K562 (cell line): ENCODE results near the gene FGF12. TPM values are rescaled to one million over a fixed set of nuclear protein-coding genes. Genes with fewer than 3 reads are reported as not detected.

ENCODE experiments used
- ATAC-seq: fragments of 200-7000 bp; cut with Tn5 transposase; 3 replicates; pipeline ENCODE4 v1.9.1; 2020; ENCODE audit warnings: moderate library complexity
- BruUV-seq: library from RNA; stranded (reverse); fragments of 400-500 nt; replicated peaks from 2 replicates; lab custom pipeline; 2021; lab: Mats Ljungman, UMichigan
- CTCF ChIA-PET: fragments of 300-600 bp; formaldehyde crosslinking; extraction: SDS; loops from one replicate; lab custom pipeline; 2021; ENCODE audit warnings: low intra/inter-chr PET ratio; lab: Yijun Ruan, JAX
- POLR2A ChIA-PET: fragments of 300-600, 350-650 bp; sonication (Branson Sonifier 250); formaldehyde crosslinking; extraction: SDS; loops from one replicate; lab custom pipeline; 2021; ENCODE audit warnings: antibody characterized with exemption, inconsistent platforms; lab: Yijun Ruan, JAX
- DNase-seq, 4 experiments: peaks; one replicate each; pipeline versions ENCODE4 v3.0.0 to v3.0.0-alpha.2; 2011 to 2018; ENCODE audit warnings: low spot score in 3 of 4, mixed read lengths in 3 of 4; ENCODE audit errors: extremely low read depth in 1 of 4
- FAIRE-seq: peaks from 2 replicates; lab custom pipeline; 2011; peaks lifted over from hg19 to GRCh38; lab: Jason Lieb, UNC
- H2AFZ ChIP-seq: 2 replicates; pipeline ENCODE4 v1.6.0; 2011; ENCODE audit warnings: low read depth, low read length, control low read depth, inconsistent platforms
- H3K27ac ChIP-seq: fragments of 200-600 bp; 3 replicates; pipeline ENCODE4 v1.8.0; 2011; ENCODE audit warnings: low read depth, mild to moderate bottlenecking, control low read depth, inconsistent platforms, low read length, moderate library complexity, mixed read lengths; ENCODE audit errors: extremely low read depth
- H3K27me3 ChIP-seq, 2 experiments: fragments of 300-600 bp in 1 of 2; 2 replicates in 1 of 2; 3 replicates in 1 of 2; pipeline versions ENCODE4 v1.6.0 to v1.8.0; 2011; ENCODE audit warnings: inconsistent platforms in 2 of 2, low read length in 2 of 2, mild to moderate bottlenecking in 1 of 2, mixed read lengths in 1 of 2, moderate library complexity in 1 of 2; ENCODE audit not compliant: control insufficient read depth in 2 of 2, insufficient read depth in 2 of 2
- H3K36me3 ChIP-seq: fragments of 300-600 bp; 3 replicates; pipeline ENCODE4 v1.8.0; 2011; ENCODE audit warnings: mild to moderate bottlenecking, low read length, inconsistent platforms; ENCODE audit not compliant: control insufficient read depth, insufficient read depth
- H3K4me1 ChIP-seq, 2 experiments: fragments of 200-600 bp in 1 of 2; replicated peaks in 1 of 2; 2 replicates in 1 of 2; 3 replicates in 1 of 2; pipeline versions ENCODE4 v1.5.1 to v1.8.0; 2011; ENCODE audit warnings: inconsistent platforms in 2 of 2, low read length in 2 of 2, mild to moderate bottlenecking in 1 of 2, mixed read lengths in 1 of 2, moderate library complexity in 1 of 2; ENCODE audit not compliant: control insufficient read depth in 2 of 2, insufficient read depth in 2 of 2
- H3K4me2 ChIP-seq: 2 replicates; pipeline ENCODE4 v1.6.1; 2011; ENCODE audit warnings: low read length, control low read depth, inconsistent platforms, mixed read lengths; ENCODE audit not compliant: insufficient read depth
- H3K4me3 ChIP-seq: fragments of 200-600 bp; sonication (generic), shearing (Covaris generic); 2 replicates; pipeline ENCODE4 v1.5.1; 2016; ENCODE audit warnings: control low read depth, inconsistent platforms
- H3K79me2 ChIP-seq: fragments of 200-600 bp; 3 replicates; pipeline ENCODE4 v1.8.0; 2011; ENCODE audit warnings: low read length, inconsistent platforms; ENCODE audit not compliant: control insufficient read depth, insufficient read depth
- H3K9ac ChIP-seq, 2 experiments: 2 replicates each; pipeline versions ENCODE4 v1.6.0 to v1.6.1; 2011; ENCODE audit warnings: low read depth in 2 of 2, low read length in 2 of 2, control low read depth in 1 of 2, inconsistent platforms in 1 of 2, mild to moderate bottlenecking in 1 of 2, mixed read lengths in 1 of 2; ENCODE audit not compliant: insufficient read depth in 1 of 2
- H3K9me1 ChIP-seq: one replicate; pipeline ENCODE4 v1.6.0; 2011; ENCODE audit warnings: inconsistent platforms, mild to moderate bottlenecking, low read length, moderate library complexity; ENCODE audit not compliant: control insufficient read depth, insufficient read depth
- H3K9me3 ChIP-seq: replicated peaks from 2 replicates; pipeline ENCODE4 v1.5.1; 2011; ENCODE audit warnings: low read depth, low read length, inconsistent platforms; ENCODE audit not compliant: control insufficient read depth, insufficient read depth
- H4K20me1 ChIP-seq: replicated peaks from 2 replicates; pipeline ENCODE4 v1.6.1; 2011; ENCODE audit warnings: low read length, inconsistent platforms, mixed read lengths; ENCODE audit not compliant: control insufficient read depth, insufficient read depth
- ARID1B ChIP-seq: fragments of 450-650 bp; IDR thresholded peaks from 2 replicates; pipeline ENCODE4 v1.6.1; 2016; ENCODE audit warnings: antibody characterized with exemption, mild to moderate bottlenecking, inconsistent platforms
- ATF1 ChIP-seq, 2 experiments: fragments of 450-650 bp in 1 of 2; IDR thresholded peaks; 2 replicates each; pipeline ENCODE4 v1.6.1; 2016; ENCODE audit warnings: missing compliant biosample characterization in 1 of 2, missing genetic modification characterization in 1 of 2
- BRD4 ChIP-seq: fragments of 200-600 bp; sonication (generic); IDR thresholded peaks from 2 replicates; pipeline ENCODE4 v1.6.1; 2017; ENCODE audit warnings: inconsistent platforms
- CHD4 ChIP-seq: fragments of 200-600 bp; sonication (generic); IDR thresholded peaks from 3 replicates; pipeline ENCODE4 v1.6.1; 2012; ENCODE audit warnings: low read depth, mild to moderate bottlenecking, mixed read lengths, low read length, inconsistent platforms; ENCODE audit not compliant: insufficient read depth, insufficient replicate concordance, poor library complexity, severe bottlenecking
- CTBP1 ChIP-seq: fragments of 450-650 bp; IDR thresholded peaks from 2 replicates; pipeline ENCODE4 v1.6.1; 2016; ENCODE audit warnings: borderline replicate concordance
- E2F8 ChIP-seq: fragments of 450-650 bp; IDR thresholded peaks from 2 replicates; pipeline ENCODE4 v1.7.1; 2018; ENCODE audit warnings: mild to moderate bottlenecking, low read depth; ENCODE audit not compliant: partially characterized antibody
- FOS ChIP-seq: IDR thresholded peaks from 3 replicates; pipeline ENCODE4 v1.6.1; 2011; ENCODE audit not compliant: insufficient read length; ENCODE audit errors: extremely low read depth
- FOXP1 ChIP-seq: sonication (generic); formaldehyde crosslinking; IDR thresholded peaks from 2 replicates; pipeline ENCODE4 v1.8.0; 2022; ENCODE audit warnings: mild to moderate bottlenecking, missing genetic modification reagents
- GATAD2A ChIP-seq: fragments of 450-650 bp; IDR thresholded peaks from 2 replicates; pipeline ENCODE4 v1.6.1; 2017
- GTF2A2 ChIP-seq: IDR thresholded peaks from 2 replicates; pipeline ENCODE4 v1.6.1; 2016; ENCODE audit warnings: mild to moderate bottlenecking, missing genetic modification characterization, missing compliant biosample characterization
- HNRNPUL1 ChIP-seq: fragments of 200-400 bp; formaldehyde crosslinking; IDR thresholded peaks from 2 replicates; pipeline ENCODE4 v1.6.1; 2017; ENCODE audit warnings: low read length
- NFRKB ChIP-seq: fragments of 450-650 bp; IDR thresholded peaks from 2 replicates; pipeline ENCODE4 v1.6.1; 2016; ENCODE audit warnings: low read depth
- NR2C2 ChIP-seq, 2 experiments: fragments of 200-800 bp in 1 of 2; sonication (Bioruptor generic) in 1 of 2; sonication (generic) in 1 of 2; formaldehyde crosslinking in 1 of 2; IDR thresholded peaks; 2 replicates each; pipeline versions ENCODE4 v1.6.1 to v1.8.0; 2016 to 2022; ENCODE audit warnings: mild to moderate bottlenecking in 1 of 2, missing compliant biosample characterization in 1 of 2, missing genetic modification characterization in 1 of 2, missing genetic modification reagents in 1 of 2
- POU5F1 ChIP-seq: fragments of 150-350 bp; IDR thresholded peaks from 2 replicates; pipeline ENCODE4 v1.6.1; 2014; ENCODE audit warnings: borderline replicate concordance, low read length, low read depth, mild to moderate bottlenecking; ENCODE audit not compliant: partially characterized antibody
- RFX5 ChIP-seq: IDR thresholded peaks from 2 replicates; pipeline ENCODE4 v1.6.1; 2011; ENCODE audit warnings: low read depth, mild to moderate bottlenecking, improper control_type of control experiment, low read length
- STAG1 ChIP-seq: sonication (generic); formaldehyde crosslinking; IDR thresholded peaks from 2 replicates; pipeline ENCODE4 v1.5.0; 2020; ENCODE audit warnings: missing genetic modification reagents, borderline replicate concordance
- ZNF324 ChIP-seq: fragments of 250-450 bp; sonication (Bioruptor Pico); IDR thresholded peaks from 2 replicates; pipeline ENCODE4 v1.4.0; 2020; ENCODE audit warnings: mild to moderate bottlenecking
- WGBS: fragments of 100-300 bp; shearing (Covaris generic); methylation state at CpG from one replicate; pipeline ENCODE4 v1.1.6; 2016; ENCODE audit warnings: low coverage, mixed read lengths; ENCODE audit not compliant: insufficient coverage; ENCODE audit errors: missing lambda C conversion rate; 5-methylcytosine and 5-hydroxymethylcytosine counted together
- in situ Hi-C: fragments of 300-500 bp; cut with MboI; formaldehyde crosslinking; loops from 4 replicates; pipeline ENCODE4 v1.15.0; 2018; ENCODE audit warnings: inconsistent platforms, mixed read lengths
- intact Hi-C: fragments of 100-400 bp; cut with micrococcal nuclease; formaldehyde crosslinking; loops from 2 replicates; pipeline ENCODE4 v1.14.2; 2022
- polyA plus RNA-seq, 8 experiments: library from polyadenylated mRNA; depleted of rRNA in 4 of 8; stranded (reverse) in 5 of 8; unstranded in 3 of 8; fragments of >200 nt; fragmentation: Nextera tagmentation in 2 of 8; fragmentation: Illumina TruSeq in 1 of 8; extraction: Ambion mirVana in 2 of 8; extraction: Trizol in 1 of 8; gene quantifications; 2 replicates each; pipeline versions ENCODE4 v1.2.1 to v1.2.3, GENCODE V29; 2011 to 2014; ENCODE audit warnings: inconsistent platforms in 1 of 8, missing spikeins in 1 of 8
- total RNA-seq, 7 experiments: library from RNA; depleted of rRNA in 6 of 7; stranded (reverse); fragments of >200 nt in 6 of 7; fragmentation: Illumina TruSeq in 2 of 7; extraction: Trizol in 2 of 7; gene quantifications; 2 replicates each; pipeline versions ENCODE4 v1.2.1 to v1.2.3, GENCODE V29; 2011 to 2021; ENCODE audit warnings: low replicate concordance in 1 of 7

Gene FGF12
- total and polyA plus RNA-seq, 9 of the 15 experiments (the other 6 are each of a cell fraction or from before 2014, with no cell fraction given) = not detected

GRCh38 chr3:192543163-192543562 lies 184.2 kb downstream of the FGF12 start (continued):
- TF ChIP-seq NR2C2 (CRISPR knock-in tag; IDR thresholded peaks at IDR 0.05) = no peak
- TF ChIP-seq NR2C2 (tag; IDR thresholded peaks at IDR 0.05) = no peak
- no peak for TF ChIP-seq BRD4
- no peak for TF ChIP-seq HNRNPUL1
- TF ChIP-seq, all 486 proteins: peak for 0

- Histone ChIP-seq H3K79me2 (no peaks in the 10 kb centered on the region), H3K9ac (no peak overlapping the region), H3K27me3 (no peaks in the 10 kb centered on the region), H3K9me1 (no peaks in the 10 kb centered on the region)
- DNase-seq = no peak
- no TSS peak for BruUV-seq
- no peak for TF ChIP-seq NFRKB
- no peak for TF ChIP-seq CTBP1
- TF ChIP-seq CHD4 = no peak
- no peak for TF ChIP-seq RFX5
- no peak for TF ChIP-seq POU5F1
- TF ChIP-seq GTF2A2 (tag) = no peak
- TF ChIP-seq STAG1 = no peak
- no peak for TF ChIP-seq ZNF324 (CRISPR knock-in tag)
- TF ChIP-seq E2F8 = no peak
- TF ChIP-seq FOS = no peak
- TF ChIP-seq ATF1 (CRISPR knock-in tag; IDR thresholded peaks at IDR 0.05) = no peak
- TF ChIP-seq ATF1 (tag; IDR thresholded peaks at IDR 0.05) = no peak
- no peak for TF ChIP-seq FOXP1
- no peak for TF ChIP-seq GATAD2A
- no peak for TF ChIP-seq ARID1B
- TF ChIP-seq, all 486 proteins: peak for 0
- FAIRE-seq (no peak), ATAC-seq (no peak)
- ChIA-PET CTCF (no interaction called here), POLR2A (no interaction called here)
- Histone ChIP-seq H3K9me3 (0 out of 2 replicates have a peak, but pooled peaks cover 2% of the 10 kb centered on the region), H3K27ac (no peak overlapping the region), H3K36me3 (no peaks in the 10 kb centered on the region), H3K4me2 (no peak overlapping the region), H4K20me1 (no peaks in the 10 kb centered on the region), H3K4me1 (no peaks in the 10 kb centered on the region), H2AFZ (no peak overlapping the region), H3K4me3 (no peak overlapping the region)
- intact Hi-C loops (no loop called here), in situ Hi-C loops (no loop called here)
- 1% methylated on average over 7 of the region's 7 CpGs for WGBS
These were observed 210.5 kb downstream of the FGF12 start for GRCh38 chr3:192516820-192517219.
